GM18520 (cell line): Measurements from ENCODE around the gene ZCCHC18.
"Not testable (repeated sequence)": the region's sequence is repeated elsewhere in the genome, so short reads cannot be mapped to it uniquely, and the experiment has no call there.

Source experiments
- ATAC-seq: cut with Tn5 transposase; IDR thresholded peaks from one replicate; pipeline ENCODE4 v1.9.1; 2021; ENCODE audit not compliant: unreplicated experiment

The ZCCHC18 gene

DNA sequence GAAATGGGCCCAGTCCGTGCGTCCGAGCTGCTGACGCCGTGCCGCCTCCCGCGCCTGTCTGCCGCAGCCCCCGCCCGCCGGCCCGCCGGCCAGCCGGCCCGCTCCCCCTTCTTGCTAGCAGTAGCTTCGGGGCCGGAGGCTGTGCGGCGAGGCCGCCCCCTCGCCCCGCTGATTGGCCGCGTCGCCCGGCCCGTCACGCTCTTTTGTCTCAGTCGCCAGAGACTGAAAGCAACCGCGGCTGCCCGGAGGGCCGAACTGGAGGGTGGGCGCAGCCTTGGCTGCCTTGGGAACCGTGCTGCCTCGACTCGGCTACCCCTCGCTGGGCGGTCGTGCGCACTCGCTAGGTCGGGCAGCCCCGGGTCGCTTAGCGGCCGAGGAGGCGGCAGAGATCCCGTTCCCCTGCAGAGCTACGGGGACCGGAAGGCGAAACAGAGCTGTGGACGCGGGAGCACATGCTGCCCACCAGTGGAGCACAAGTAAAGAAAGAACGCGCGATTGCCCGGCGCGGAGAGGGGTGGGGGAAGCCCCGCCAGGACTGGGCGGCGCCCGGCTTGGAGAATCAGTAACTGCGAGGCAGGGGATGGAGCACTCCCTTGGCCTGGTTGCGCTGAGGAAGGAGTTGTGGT is at the start of gene ZCCHC18:
Gene ZCCHC18 (plus strand): TSS at position 198 of the 626 bp plus-strand sequence. CDS start 1,589 bp downstream, outside the sequence.
- ATAC-seq, result peak; percentile 70

- not testable (repeated sequence) for ATAC-seq
These were observed 49.7 kb upstream of the ZCCHC18 start for GRCh38 chrX:104062636-104063035.

DNA sequence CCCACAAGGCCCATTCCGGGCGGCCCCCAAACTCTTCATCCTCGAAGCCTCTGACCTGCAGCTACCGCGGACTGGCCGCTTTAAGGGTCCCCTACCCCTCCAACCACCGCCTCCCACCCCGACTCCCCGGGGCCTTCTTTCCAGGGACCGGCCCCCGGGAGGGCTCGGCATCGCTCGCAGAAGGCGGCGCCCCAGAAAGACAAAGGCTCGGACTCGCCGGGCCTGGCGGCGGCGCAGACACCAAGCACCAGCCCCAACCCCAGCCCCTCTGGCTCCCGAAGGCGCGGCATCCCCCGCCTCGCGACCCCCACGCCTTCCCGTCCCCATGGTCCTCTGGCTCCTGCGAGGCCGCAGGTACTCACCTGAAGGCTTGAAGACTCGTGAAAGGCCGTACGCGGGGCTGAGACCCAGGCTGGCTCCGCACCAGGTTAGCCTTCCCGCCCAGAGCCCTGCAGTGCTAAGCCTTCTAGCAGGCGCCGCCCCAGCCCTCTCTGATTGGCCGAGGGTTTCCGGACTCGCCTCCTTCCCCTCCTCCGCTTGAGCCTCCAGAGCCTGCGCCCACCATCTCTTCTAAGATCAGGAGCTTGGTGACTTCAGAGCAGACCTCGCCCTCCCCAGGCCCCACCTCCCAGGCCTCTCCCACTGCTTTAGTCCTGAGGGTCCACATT is 36.4 kb upstream of the ZCCHC18 start, which contains the start of gene TMSB15C:
Gene TMSB15C (minus strand): TSS at position 459 of the 668 bp plus-strand sequence.
- ATAC-seq, result not testable (repeated sequence)

DNA sequence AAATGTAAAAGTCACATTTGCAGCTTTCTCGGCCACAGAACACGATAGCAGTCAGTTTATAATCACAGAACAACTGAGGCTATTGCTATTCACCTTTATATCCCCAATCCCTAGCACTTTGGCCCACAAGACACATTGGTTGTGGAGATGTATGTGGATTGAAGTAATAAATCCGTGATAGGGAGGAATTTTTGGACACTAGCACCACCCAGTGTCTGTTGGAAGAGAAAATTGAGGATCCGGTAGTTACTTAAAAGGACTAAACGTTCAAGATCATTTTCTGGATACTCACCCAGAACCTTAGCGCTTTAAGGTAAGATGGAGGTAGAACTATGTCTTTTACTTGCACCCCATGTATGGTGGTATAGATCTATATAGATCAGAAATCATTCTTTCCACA is 34.5 kb upstream of the ZCCHC18 start:
- not testable (repeated sequence) for ATAC-seq

GRCh38 chrX:104084063-104084462 is 28.3 kb upstream of the ZCCHC18 start:
- ATAC-seq, result no peak

DNA sequence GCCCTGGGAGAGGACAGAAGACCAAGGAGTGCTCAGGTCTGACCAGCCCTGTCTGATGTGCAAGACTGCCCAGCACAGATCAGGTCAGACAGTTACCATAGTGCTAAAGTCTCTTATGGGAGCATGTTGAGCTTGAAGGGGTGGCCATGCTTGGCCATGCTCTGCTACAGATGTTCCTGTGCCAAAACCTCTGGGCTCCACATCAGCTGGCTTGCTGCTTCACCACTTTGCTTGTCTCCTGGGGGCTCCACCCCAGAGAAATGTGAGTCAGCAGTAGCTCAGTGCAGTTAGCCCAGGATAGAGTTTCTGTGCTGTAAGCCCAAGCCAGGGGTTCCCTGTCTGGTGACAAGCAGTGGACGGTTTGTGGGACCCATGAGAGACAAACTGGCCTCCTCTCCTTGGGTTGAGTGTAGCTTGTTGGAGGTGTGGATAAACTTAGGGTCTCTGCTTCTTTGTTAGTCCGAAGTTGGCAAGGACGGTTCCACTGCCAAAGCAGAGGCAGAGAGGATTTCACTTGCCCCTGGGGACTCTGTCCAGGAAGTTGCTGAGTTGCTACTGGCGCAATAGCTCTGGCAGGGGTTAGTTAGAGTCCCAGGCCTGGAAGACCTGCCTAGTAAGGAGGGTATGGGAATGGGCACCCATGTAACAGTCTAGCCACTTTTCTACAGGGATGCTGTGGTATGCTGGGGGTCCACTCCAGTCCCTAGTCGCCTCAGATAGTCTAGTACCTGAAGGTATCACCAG is 27.6 kb upstream of the ZCCHC18 start:
- ATAC-seq, result no peak

- no peak for ATAC-seq
These were observed 26.8 kb upstream of the ZCCHC18 start for GRCh38 chrX:104085477-104085876.

DNA sequence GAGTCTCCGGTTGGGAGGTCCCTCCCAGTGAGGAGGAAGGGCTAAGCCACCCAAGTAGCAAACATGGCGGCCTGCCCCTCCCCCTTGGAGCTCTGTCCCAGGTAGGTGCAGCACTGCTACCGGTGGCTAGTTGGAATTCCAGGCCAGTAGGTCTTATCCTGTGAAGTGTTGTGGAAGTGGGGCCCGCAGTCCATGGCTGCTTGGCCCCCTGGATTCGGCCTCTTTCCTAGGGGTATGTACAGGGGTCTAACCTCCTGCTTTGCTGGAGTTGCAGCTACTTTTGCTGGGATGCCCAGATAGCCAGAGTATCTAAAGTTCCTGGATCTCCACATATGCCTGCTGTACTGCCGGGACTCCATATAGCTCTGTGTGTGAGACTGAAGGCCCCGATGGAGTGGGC is 26.4 kb upstream of the ZCCHC18 start:
- no peak for ATAC-seq

DNA sequence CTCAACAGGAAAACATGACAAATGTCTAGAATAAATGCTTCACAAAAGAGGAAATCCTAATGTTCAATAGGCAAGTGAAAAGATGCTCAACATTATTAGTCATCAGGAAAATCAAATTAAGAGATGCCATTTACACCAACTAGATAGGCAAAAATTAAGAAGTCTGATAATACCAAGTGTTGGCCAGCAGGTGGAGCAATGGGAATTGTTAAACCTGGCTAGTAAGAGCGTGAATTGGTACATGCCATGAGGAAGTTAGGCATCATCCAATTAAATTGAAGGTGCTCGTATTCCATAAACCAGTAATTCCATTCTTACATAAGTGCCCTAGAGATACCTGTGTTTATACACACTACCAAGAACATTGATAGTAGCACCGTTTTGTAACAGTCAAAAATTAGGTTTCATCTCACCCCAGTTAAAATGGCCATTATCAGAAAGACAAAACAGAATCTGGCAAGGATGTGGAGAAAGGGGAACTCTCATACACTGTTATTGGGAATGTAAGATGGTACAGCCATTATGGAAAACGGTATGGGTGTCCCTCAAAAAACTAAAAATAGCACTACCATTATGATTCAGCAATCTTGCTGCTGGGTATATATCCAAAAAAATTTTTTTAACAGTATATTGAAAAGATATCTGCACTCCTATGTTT is 14.0 kb upstream of the ZCCHC18 start:
- ATAC-seq, result no peak

DNA sequence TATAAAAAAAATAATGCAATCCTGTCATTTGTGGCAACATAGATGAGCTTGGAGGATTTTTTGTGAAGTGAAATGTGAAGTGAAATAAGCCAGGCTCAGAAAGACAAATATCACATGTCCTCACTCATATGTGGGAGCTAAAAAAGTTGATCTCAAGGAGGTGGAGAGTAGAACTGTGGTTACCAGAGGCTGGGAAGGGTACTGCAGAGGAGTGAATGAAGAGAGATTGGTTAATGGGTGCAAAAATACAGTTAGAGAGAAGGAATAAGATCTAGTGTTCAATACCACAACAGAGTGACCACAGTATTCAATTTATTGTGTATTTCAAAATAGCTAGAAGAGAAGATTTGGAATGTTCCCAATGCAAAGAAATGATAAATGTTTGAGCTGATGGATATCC is 13.4 kb upstream of the ZCCHC18 start:
- ATAC-seq, result no peak

DNA sequence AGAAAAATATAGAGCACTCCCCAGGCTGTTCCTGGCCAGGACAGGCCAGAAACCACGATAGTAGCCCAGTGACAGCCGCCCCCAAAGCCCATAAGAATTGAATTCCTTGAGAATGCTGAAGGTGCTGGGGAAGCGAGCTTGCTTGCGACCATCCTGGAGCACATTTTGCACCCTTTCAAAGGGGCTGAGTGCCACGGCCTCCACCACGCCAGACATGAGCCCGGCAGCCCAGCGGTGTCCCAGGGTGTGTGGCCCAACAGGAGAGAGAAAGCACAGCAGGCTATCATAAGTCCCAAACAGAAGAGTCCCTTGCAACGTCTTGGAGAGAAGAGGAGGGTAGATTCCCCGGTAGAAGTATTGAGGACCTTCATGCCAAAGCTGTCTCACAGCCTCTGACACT is 7.6 kb upstream of the ZCCHC18 start:
- no peak for ATAC-seq

DNA sequence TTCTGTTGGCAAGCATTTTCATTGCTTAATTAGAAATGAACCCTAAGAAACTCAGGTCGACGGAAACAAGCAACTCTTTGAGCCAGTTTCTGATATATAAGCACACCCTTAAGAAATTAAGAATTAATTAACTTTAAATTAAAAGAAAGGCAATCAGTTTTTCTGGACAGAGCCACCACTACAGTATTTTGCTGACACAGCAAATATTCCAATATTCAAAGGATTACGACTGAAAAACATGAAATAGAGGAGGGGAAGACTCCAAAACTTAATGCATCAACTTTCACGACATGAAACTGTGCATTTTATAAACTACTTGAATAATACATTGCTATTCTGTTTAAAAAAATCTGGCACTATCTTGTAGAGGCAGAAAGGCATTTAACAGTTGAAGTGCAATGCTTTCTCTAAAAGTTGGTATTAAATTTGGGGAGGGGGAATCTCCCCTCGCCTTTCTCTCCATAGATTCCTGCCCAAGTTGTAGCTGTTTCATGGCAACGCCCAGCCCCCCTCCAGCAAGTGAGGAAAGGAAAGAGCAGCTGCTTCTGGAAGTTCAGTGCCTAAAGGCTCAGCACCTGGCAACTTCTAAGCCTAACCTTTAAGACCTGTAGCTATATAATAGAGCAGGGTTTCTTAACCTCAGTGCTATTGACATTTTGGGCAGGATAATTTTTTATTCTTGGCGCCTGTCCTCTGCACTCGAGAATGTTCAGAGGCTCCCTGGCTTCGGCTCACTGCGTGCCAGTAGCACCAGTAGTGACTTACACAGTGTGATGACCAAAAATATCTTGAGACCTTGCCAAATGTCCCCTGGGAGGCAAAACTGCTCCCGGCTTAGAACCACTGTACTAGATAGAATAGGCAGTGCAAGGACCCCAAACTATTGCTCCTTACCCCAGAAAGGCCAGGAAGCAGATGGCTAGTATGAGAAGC is 6.7 kb upstream of the ZCCHC18 start:
- no peak for ATAC-seq

- no peak for ATAC-seq
These were observed 3.4 kb upstream of the ZCCHC18 start for GRCh38 chrX:104108955-104109354.

GRCh38 chrX:104110491-104111240 is 1.7 kb upstream of the ZCCHC18 start:
- ATAC-seq, result not testable (repeated sequence)

DNA sequence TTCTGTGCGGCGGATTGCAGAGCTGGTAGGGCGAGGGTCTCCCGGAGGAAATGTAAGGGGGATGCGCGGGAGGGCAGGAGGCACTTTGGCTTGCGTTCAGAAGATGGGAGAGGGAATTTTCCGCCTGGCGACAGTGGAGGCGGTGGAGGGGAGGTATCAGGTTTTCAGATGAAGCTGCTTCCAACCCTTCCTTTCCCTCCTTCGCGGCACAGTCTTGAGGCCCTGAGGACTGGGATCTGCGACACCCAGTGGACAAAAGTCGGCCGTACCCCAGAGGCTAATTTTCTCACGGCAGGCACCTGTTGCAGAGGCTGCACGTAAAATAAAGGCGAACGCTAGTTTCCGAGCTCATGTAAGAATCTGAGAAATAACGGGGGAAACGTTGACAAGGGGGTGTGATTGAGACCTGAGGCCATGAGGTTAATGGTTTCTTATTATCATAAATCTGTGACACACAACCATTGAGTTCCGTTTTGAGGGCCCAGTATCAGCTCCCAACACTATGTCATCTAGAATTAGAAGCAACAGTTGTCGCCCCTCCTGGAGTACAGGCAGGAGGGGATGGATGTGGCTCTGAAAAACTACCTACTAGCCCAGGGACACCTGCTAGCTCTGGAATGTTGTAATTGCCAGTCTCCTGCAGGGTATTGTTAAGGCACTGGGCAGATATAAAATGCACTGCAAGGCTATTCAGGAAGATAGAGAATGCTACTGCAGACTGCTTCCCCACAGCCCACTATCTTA is 1.1 kb downstream of the ZCCHC18 start:
- no peak for ATAC-seq

- ATAC-seq, result no peak
These were observed 5.4 kb downstream of the ZCCHC18 start for GRCh38 chrX:104117759-104118158.

DNA sequence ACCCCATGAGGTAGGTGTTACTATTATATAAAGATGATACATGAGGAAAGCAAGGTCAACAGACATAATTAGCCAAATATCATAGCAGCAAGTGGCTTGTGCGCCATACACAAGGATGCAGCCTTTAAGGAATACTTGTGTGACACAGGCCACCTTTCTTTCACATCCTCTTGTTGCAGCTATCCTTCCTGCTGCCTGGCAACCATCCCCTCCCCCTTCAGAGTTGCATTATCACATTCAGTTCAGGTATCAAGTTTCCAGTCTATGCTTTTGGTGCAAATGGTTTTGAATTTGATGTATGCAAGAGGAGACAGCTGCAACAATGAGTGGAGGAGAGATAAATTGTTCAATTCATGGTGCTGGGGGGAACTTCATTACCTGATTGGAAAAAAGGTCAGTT is 6.4 kb downstream of the ZCCHC18 start:
- ATAC-seq, result no peak

DNA sequence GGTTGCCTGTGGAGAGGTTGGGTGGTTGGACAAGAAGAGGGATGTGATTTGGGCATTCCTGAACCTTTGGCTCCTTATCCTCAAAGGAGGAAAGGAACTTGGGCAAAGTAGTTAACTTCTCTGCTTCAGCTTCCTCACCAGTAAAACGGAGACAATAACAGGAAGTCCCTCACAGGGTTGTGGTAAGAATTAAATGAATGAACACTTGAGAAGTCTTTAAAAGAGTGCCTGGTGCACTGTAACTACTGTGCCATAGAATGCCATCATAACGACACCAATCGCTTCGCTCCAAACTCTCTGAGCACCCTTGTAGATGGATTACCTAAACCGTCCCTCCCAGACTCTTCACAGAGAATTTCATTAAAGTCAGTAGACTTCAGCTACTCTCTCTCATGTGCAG is 10.5 kb downstream of the ZCCHC18 start:
- ATAC-seq, result no peak

DNA sequence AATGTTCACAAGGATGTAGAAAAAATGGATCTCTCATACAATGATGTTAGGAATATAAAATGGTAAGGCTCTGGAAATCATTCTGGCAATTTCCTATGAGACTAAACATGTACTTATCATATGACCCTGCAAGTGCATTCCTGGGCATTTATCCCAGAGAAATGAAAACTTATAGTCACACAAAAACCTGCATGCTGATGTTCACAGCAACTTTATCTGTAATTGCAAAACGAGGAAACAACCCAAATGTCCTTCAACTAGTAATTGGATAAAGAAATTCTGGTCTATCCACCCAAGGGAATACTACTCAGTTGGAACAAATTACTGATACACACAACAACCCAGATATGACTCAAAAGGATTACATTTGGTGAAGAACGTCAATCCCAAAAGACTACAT is 14.5 kb downstream of the ZCCHC18 start:
- no peak for ATAC-seq
